Fibroblast of lung (primary cell): Measurements from ENCODE around the gene DDX51.

Source experiments
- CTCF ChIP-seq, 2 donors: IDR thresholded peaks in 1 of 2; conservative IDR thresholded peaks in 1 of 2; 1 replicate in 1 of 2; 2 replicates in 1 of 2; pipeline ENCODE4 v1.5.1; 2011 to 2012; ENCODE audit warnings: low read length in 2 of 2, control low read depth in 1 of 2, inconsistent platforms in 1 of 2, low read depth in 1 of 2, mild to moderate bottlenecking in 1 of 2
- EZH2 ChIP-seq: IDR thresholded peaks from 2 replicates; pipeline ENCODE4 v1.5.1; 2012; ENCODE audit warnings: low read length, control low read depth, mild to moderate bottlenecking; ENCODE audit errors: missing control alignments

DNA sequence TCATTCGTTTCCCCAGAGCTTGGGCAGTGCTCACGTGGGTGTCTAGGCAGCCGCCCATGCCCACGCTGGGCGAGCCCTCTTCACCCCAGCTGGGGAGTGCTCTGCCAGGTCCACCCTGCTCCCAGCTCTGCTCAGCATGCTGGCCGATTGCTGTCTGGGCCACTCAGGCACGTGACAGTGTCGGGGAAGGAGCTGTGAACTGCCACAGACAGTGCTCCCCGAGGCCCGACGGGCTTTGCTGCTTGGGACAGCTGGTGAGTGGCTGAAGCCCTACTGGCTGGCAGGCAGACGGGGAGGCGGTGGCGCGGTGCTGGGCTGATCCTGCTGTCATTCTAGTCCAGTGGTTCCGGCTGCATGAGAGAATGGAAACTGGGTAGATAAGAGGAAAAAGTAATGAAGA lies 15.9 kb upstream of the DDX51 start:
- TF ChIP-seq CTCF (conservative IDR thresholded peaks at IDR 0.05 in 1 of 2, IDR thresholded peaks at IDR 0.05 in 1 of 2; ENCODE audit: low read depth in 1 of 2, low read length in 2 of 2) = no peak
- TF ChIP-seq EZH2 = no peak
